Activated CD8-positive, alpha-beta T cell treated with anti-CD3 and anti-CD28 coated beads for 36 hours (primary cell): Measurements from ENCODE around the gene BCAR3. TPM values are rescaled to one million over a fixed set of nuclear protein-coding genes. Genes with fewer than 3 reads are reported as not detected.

Source experiments
- ATAC-seq: fragments of 200-7000 bp; cut with Tn5 transposase; one replicate; pipeline ENCODE4 v1.10.0; 2021; ENCODE audit warnings: mild to moderate bottlenecking, moderate library complexity
- CTCF ChIA-PET: fragments of 350-600 bp; sonication (Branson Sonifier 250); formaldehyde crosslinking; loops from one replicate; lab custom pipeline; 2021; ENCODE audit warnings: antibody characterized with exemption; lab: Charles Lee
- POLR2A ChIA-PET: fragments of 350-600 bp; sonication (Branson Sonifier 250); formaldehyde crosslinking; loops from one replicate; lab custom pipeline; 2021; ENCODE audit warnings: antibody characterized with exemption; lab: Charles Lee
- DNase-seq: peaks from one replicate; pipeline ENCODE4 v3.0.0-alpha.2; 2020
- H3K27ac Mint-ChIP-seq: one replicate; pipeline ENCODE4 v1.8.0; 2021; ENCODE audit warnings: mild to moderate bottlenecking, mixed read lengths
- H3K27me3 Mint-ChIP-seq: one replicate; pipeline ENCODE4 v1.8.0; 2021; ENCODE audit warnings: mixed read lengths
- H3K36me3 Mint-ChIP-seq: one replicate; pipeline ENCODE4 v1.8.0; 2021; ENCODE audit warnings: low read depth, mixed read lengths
- H3K4me1 Mint-ChIP-seq: one replicate; pipeline ENCODE4 v1.8.0; 2021; ENCODE audit warnings: low read depth, mixed read lengths
- H3K4me3 Mint-ChIP-seq: one replicate; pipeline ENCODE4 v1.8.0; 2021; ENCODE audit warnings: mild to moderate bottlenecking, moderate library complexity, mixed read lengths
- H3K9me3 Mint-ChIP-seq: one replicate; pipeline ENCODE4 v1.8.0; 2021; ENCODE audit warnings: mixed read lengths
- intact Hi-C: fragments of 100-400 bp; cut with micrococcal nuclease; formaldehyde crosslinking; loops from one replicate; pipeline ENCODE4 v1.10.0; 2022
- total RNA-seq, 2 experiments: library from RNA; stranded (reverse); gene quantifications; one replicate each; pipeline ENCODE4 v1.2.3, GENCODE V29; 2021
- TF ChIP-seq, protein P1 (sequence below): fragments of 200-600 bp; IDR thresholded peaks from one replicate; pipeline ENCODE4 v1.8.0; 2022; ENCODE audit warnings: antibody characterized with exemption, mild to moderate bottlenecking

The BCAR3 gene
- total RNA-seq, 2 experiments from 2014 or later, result 0.51 to 0.70 TPM

DNA sequence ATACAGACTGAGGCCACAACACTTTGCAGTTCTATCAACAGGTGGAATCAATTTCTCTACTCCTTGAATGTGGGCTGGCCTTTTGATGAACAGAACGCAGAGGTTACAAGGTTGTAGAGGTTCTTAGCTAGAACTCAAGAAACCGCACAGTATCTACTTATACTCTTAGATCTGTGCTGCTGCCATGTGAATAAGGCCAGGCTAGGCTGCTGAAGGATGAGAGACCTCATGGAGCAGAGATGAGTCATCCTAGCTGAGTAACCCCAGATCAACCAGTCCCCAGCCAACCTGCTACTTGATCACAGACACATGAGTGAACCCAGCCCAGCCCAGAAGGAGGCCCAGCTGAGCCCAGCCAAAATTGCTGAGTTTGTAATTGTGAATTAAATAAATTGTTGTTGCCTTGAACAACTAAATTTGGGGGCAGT is 35.3 kb upstream of the BCAR3 start:
- peak; percentile 85 for ATAC-seq
- peaks cover 3% of the 10 kb centered on the region for H3K36me3 Mint-ChIP-seq
- ChIA-PET POLR2A (interaction anchor here (0.5 kb wide), 1 partner anchor 833 kb away, joined by 3 read pairs; no protein-coding TSS in a partner anchor), CTCF (interaction anchor here (1.4 kb wide), 2 partner anchors 97 to 128 kb away, joined by 3 to 4 read pairs; no protein-coding TSS in a partner anchor)
- no peak overlapping the region for H3K27ac Mint-ChIP-seq
- H3K27me3 Mint-ChIP-seq, result peaks cover 3% of the 10 kb centered on the region
- DNase-seq, result peak; percentile 63
- peaks cover 10% of the 10 kb centered on the region for H3K9me3 Mint-ChIP-seq
- H3K4me1 Mint-ChIP-seq, result peaks cover 28% of the 10 kb centered on the region
- TF ChIP-seq, protein P1, sequence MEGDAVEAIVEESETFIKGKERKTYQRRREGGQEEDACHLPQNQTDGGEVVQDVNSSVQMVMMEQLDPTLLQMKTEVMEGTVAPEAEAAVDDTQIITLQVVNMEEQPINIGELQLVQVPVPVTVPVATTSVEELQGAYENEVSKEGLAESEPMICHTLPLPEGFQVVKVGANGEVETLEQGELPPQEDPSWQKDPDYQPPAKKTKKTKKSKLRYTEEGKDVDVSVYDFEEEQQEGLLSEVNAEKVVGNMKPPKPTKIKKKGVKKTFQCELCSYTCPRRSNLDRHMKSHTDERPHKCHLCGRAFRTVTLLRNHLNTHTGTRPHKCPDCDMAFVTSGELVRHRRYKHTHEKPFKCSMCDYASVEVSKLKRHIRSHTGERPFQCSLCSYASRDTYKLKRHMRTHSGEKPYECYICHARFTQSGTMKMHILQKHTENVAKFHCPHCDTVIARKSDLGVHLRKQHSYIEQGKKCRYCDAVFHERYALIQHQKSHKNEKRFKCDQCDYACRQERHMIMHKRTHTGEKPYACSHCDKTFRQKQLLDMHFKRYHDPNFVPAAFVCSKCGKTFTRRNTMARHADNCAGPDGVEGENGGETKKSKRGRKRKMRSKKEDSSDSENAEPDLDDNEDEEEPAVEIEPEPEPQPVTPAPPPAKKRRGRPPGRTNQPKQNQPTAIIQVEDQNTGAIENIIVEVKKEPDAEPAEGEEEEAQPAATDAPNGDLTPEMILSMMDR, result no peak
- intact Hi-C loops, result no loop called here
- no peak overlapping the region for H3K4me3 Mint-ChIP-seq

DNA sequence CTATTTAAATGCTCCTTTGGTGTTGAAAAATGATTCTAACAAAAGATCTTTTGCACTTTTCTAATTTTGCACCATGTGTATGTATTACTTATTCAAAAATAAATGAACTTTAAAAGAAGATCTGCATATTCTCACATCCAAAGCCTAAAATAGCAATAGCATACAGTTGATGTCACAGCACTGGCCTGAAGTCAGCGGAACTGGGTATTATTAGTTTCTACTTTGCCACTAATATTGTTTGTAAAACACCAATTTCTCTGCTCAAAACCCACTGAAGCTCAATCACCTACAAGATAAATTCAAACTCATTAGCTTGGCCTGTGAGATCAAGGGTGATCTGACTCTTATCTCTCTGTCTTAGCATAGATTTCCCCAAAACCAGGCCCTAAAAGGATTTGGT is 34.5 kb upstream of the BCAR3 start:
- Mint-ChIP-seq H3K4me3 (no peak overlapping the region), H3K9me3 (peaks cover 10% of the 10 kb centered on the region), H3K27ac (no peak overlapping the region), H3K36me3 (peaks cover 3% of the 10 kb centered on the region), H3K27me3 (peaks cover 5% of the 10 kb centered on the region), H3K4me1 (peaks cover 30% of the 10 kb centered on the region)
- no peak for DNase-seq
- TF ChIP-seq, protein P1, result no peak
- ChIA-PET CTCF (interaction anchor here (1.1 to 1.4 kb wide), 3 partner anchors 87 to 128 kb away, joined by 3 to 4 read pairs (median 4); no protein-coding TSS in a partner anchor), POLR2A (interaction anchor here (0.9 kb wide), 1 partner anchor 13 kb away, joined by 3 read pairs; no protein-coding TSS in a partner anchor)
- intact Hi-C loops, result no loop called here
- ATAC-seq, result no peak

DNA sequence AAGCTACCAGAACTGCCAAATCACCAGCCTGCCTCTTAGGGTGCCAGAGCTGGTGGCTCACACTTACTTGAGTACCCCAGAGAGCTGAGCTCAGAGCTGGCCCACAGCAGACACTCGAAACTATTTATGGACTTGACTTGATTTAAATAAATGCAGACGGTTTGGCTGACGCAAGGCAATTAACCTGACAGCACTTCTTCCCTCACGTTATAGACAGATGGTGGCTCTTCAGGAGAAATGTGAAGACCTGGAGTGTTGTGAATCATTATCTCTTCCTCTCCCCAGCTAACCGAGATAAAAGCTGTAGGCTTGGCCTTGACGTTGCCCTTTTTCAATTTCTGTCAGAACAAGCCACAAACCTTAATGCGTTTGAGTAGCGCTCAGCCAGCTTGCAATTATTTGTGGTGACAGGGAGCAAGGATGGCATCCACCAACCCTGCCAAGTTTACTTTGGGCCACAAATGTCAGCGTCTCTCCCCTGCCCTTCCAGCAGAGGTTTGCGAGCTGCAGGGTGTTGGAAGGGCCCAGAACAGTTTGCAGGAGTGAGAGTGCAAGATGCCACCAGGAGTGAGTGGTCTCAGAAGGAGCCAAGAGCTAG is 34.0 kb upstream of the BCAR3 start:
- intact Hi-C loops, result no loop called here
- ATAC-seq (peak; percentile 67), DNase-seq (peak; percentile 36)
- Mint-ChIP-seq H3K4me1 (peaks cover 30% of the 10 kb centered on the region), H3K27me3 (peaks cover 6% of the 10 kb centered on the region), H3K4me3 (no peak overlapping the region), H3K9me3 (peaks cover 10% of the 10 kb centered on the region), H3K27ac (no peak overlapping the region), H3K36me3 (peaks cover 3% of the 10 kb centered on the region)
- POLR2A ChIA-PET, result interaction anchor here (0.9 kb wide), 1 partner anchor 13 kb away, joined by 3 read pairs; no protein-coding TSS in a partner anchor
- TF ChIP-seq, protein P1, result no peak
- CTCF ChIA-PET, result interaction anchor here (1.1 to 1.4 kb wide), 2 partner anchors 86 to 129 kb away, joined by 3 to 4 read pairs; no protein-coding TSS in a partner anchor

DNA sequence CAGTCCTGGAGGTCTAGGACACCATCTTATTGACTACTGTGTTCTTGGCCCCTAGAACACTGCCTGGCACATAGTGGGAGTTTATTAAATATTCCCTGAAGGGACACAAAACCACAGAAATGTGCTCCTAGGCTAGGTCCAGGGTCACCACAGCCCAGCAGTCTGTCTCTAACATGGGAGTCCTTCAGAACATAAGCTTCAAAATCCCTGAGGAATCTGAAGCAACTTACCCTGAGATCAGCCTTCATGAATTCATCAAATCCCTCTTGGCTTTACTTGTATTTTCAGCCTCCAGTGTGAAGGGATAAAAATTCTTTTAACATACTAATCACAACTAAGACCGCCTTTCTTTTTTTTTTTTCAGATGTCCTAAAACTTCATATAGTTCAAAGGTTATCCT is 32.7 kb upstream of the BCAR3 start:
- CTCF ChIA-PET, result no interaction called here
- Mint-ChIP-seq H3K9me3 (peaks cover 10% of the 10 kb centered on the region), H3K27me3 (peaks cover 6% of the 10 kb centered on the region), H3K27ac (no peak overlapping the region), H3K4me1 (peaks cover 32% of the 10 kb centered on the region), H3K4me3 (no peak overlapping the region), H3K36me3 (peaks cover 3% of the 10 kb centered on the region)
- ATAC-seq (no peak), DNase-seq (no peak)
- TF ChIP-seq, protein P1, result no peak
- POLR2A ChIA-PET, result interaction anchor here (0.5 kb wide), 1 partner anchor 43 kb away, joined by 3 read pairs; no protein-coding TSS in a partner anchor
- intact Hi-C loops, result no loop called here

DNA sequence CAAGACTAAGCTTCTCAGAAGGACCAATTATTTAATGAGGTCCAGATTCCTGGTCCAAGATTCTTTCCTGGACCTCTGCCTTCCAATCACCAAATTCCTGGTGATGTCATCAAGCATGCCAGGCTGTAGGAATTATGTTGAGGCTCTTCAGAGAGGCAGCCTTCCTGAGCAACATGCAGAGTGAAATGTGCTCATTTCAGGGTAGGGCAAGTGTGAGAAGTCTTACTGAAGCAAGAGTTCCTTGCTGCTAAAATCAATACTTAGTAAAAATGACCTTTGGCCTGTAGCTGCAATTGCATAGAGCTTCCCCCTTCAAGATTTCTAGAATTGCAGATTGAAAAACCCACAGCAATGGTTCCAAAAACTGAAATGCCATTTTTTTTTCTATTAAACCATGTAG is 31.7 kb upstream of the BCAR3 start:
- Mint-ChIP-seq H3K4me1 (peaks cover 42% of the 10 kb centered on the region), H3K27ac (no peak overlapping the region), H3K9me3 (peaks cover 10% of the 10 kb centered on the region), H3K27me3 (peaks cover 6% of the 10 kb centered on the region), H3K36me3 (peaks cover 3% of the 10 kb centered on the region), H3K4me3 (no peak overlapping the region)
- DNase-seq (no peak), ATAC-seq (no peak)
- TF ChIP-seq, protein P1, result no peak
- ChIA-PET CTCF (interaction anchor here (1.4 kb wide), 1 partner anchor 131 kb away, joined by 4 read pairs; no protein-coding TSS in a partner anchor), POLR2A (interaction anchor here (1.9 kb wide), 1 partner anchor 11 kb away, joined by 4 read pairs; no protein-coding TSS in a partner anchor)
- intact Hi-C loops, result no loop called here
